ENCODE data around the gene GPR61.

- TF ChIP-seq CTCF (conservative IDR thresholded peaks at IDR 0.05) (no peak), EZH2 (IDR thresholded peaks at IDR 0.05; ENCODE audit: low read depth) (no peak)
Observed at GRCh38 chr1:109565241-109565640, 25.6 kb downstream of the GPR61 start.
